GM12878 (cell line): ENCODE results near the gene CALN1. TPM values are rescaled to one million over a fixed set of nuclear protein-coding genes. Genes with fewer than 3 reads are reported as not detected.

Experiments
- ATAC-seq: fragments of 200-7000 bp; cut with Tn5 transposase; 3 replicates; pipeline ENCODE4 v1.9.1; 2020; ENCODE audit warnings: mild to moderate bottlenecking, moderate library complexity
- BruUV-seq: library from RNA; stranded (reverse); fragments of 400-500 nt; replicated peaks from 2 replicates; lab custom pipeline; 2021; lab: Mats Ljungman, UMichigan
- CTCF ChIA-PET: fragments of 300-600 bp; sonication (Branson Sonifier 250); formaldehyde crosslinking; extraction: SDS; loops from one replicate; lab custom pipeline; 2021; ENCODE audit warnings: inconsistent platforms; lab: Yijun Ruan, JAX
- POLR2A ChIA-PET: fragments of 350-600 bp; formaldehyde crosslinking; extraction: SDS; loops from one replicate; lab custom pipeline; 2021; ENCODE audit warnings: inconsistent platforms; lab: Charles Lee
- RAD21 ChIA-PET: fragments of 300-600 bp; sonication (Branson Sonifier 250); formaldehyde crosslinking; loops from one replicate; lab custom pipeline; 2023; ENCODE audit warnings: antibody characterized with exemption; ENCODE audit not compliant: unreplicated experiment; lab: Charles Lee
- SMC1A ChIA-PET: fragments of 300-600 bp; sonication (Branson Sonifier 250); formaldehyde crosslinking; loops from one replicate; lab custom pipeline; 2023; ENCODE audit not compliant: unreplicated experiment, uncharacterized antibody; lab: Charles Lee
- DNase-seq: peaks from one replicate; pipeline ENCODE4 v3.0.0-alpha.2; 2011; ENCODE audit warnings: low read depth, low spot score
- FAIRE-seq: peaks from 3 replicates; lab custom pipeline; 2011; peaks lifted over from hg19 to GRCh38; lab: Jason Lieb, UNC
- H2AFZ ChIP-seq: 2 replicates; pipeline ENCODE4 v1.6.0; 2011; ENCODE audit warnings: low read depth, low read length, control low read depth; ENCODE audit not compliant: control insufficient read depth
- H3K27ac ChIP-seq: 2 replicates; pipeline ENCODE4 v1.5.1; 2011; ENCODE audit warnings: control low read depth; ENCODE audit not compliant: control insufficient read depth, insufficient read depth
- H3K27me3 ChIP-seq, 2 experiments: replicated peaks in 1 of 2; 2 replicates each; pipeline versions ENCODE4 v1.6.0 to v1.6.1; 2011; ENCODE audit warnings: low read length in 1 of 2; ENCODE audit not compliant: control insufficient read depth in 2 of 2, insufficient read depth in 2 of 2
- H3K36me3 ChIP-seq, 2 experiments: 2 replicates each; pipeline ENCODE4 v1.5.1; 2011; ENCODE audit warnings: low read length in 1 of 2; ENCODE audit not compliant: control insufficient read depth in 2 of 2, insufficient read depth in 2 of 2
- H3K4me1 ChIP-seq: 2 replicates; pipeline ENCODE4 v1.6.1; 2011; ENCODE audit warnings: mild to moderate bottlenecking, low read length, moderate library complexity, mixed read lengths; ENCODE audit not compliant: control insufficient read depth, insufficient read depth
- H3K4me2 ChIP-seq: 2 replicates; pipeline ENCODE4 v1.6.0; 2011; ENCODE audit warnings: control low read depth; ENCODE audit not compliant: control insufficient read depth, insufficient read depth
- H3K4me3 ChIP-seq: fragments of 200-600 bp; sonication (generic); 2 replicates; pipeline ENCODE4 v1.5.1; 2016
- H3K79me2 ChIP-seq: 2 replicates; pipeline ENCODE4 v1.6.0; 2011; ENCODE audit warnings: low read length; ENCODE audit not compliant: control insufficient read depth, insufficient read depth
- H3K9ac ChIP-seq: 2 replicates; pipeline ENCODE4 v1.8.0; 2011; ENCODE audit warnings: low read length, control low read depth, mixed read lengths; ENCODE audit not compliant: control insufficient read depth, insufficient read depth
- H3K9me3 ChIP-seq: replicated peaks from 3 replicates; pipeline ENCODE4 v1.5.1; 2011; ENCODE audit warnings: mild to moderate bottlenecking, low read length; ENCODE audit not compliant: control insufficient read depth, insufficient read depth
- H4K20me1 ChIP-seq: 2 replicates; pipeline ENCODE4 v1.6.0; 2011; ENCODE audit not compliant: control insufficient read depth, insufficient read depth
- BHLHE40 ChIP-seq, 2 experiments: fragments of 450-650 bp in 1 of 2; IDR thresholded peaks; 2 replicates each; pipeline ENCODE4 v1.6.1; 2011 to 2017; ENCODE audit warnings: low read depth in 2 of 2, borderline replicate concordance in 1 of 2, improper control_type of control experiment in 1 of 2, low read length in 1 of 2, mild to moderate bottlenecking in 1 of 2
- CHD2 ChIP-seq: IDR thresholded peaks from 2 replicates; pipeline ENCODE4 v1.6.1; 2011; ENCODE audit warnings: low read depth, low read length, improper control_type of control experiment, borderline replicate concordance
- CHD4 ChIP-seq: fragments of 200-600 bp; sonication (generic); IDR thresholded peaks from 2 replicates; pipeline ENCODE4 v1.6.1; 2016; ENCODE audit warnings: mild to moderate bottlenecking
- CREM ChIP-seq: IDR thresholded peaks from 2 replicates; pipeline ENCODE4 v1.6.1; 2014; ENCODE audit warnings: antibody characterized with exemption, low read depth
- FOXM1 ChIP-seq: IDR thresholded peaks from 2 replicates; pipeline ENCODE4 v1.6.1; 2012; ENCODE audit warnings: low read depth, mild to moderate bottlenecking, inconsistent platforms, low read length, moderate library complexity
- JUND ChIP-seq: IDR thresholded peaks from 2 replicates; pipeline ENCODE4 v1.6.1; 2012; ENCODE audit warnings: low read depth, mild to moderate bottlenecking, low read length, improper control_type of control experiment, moderate library complexity
- NFIC ChIP-seq: IDR thresholded peaks from 2 replicates; pipeline ENCODE4 v1.6.1; 2012; ENCODE audit warnings: low read depth, mild to moderate bottlenecking, inconsistent platforms, low read length, moderate library complexity
- RELA ChIP-seq: fragments of 450-650 bp; IDR thresholded peaks from 2 replicates; pipeline ENCODE4 v1.8.0; 2014; ENCODE audit warnings: borderline replicate concordance; ENCODE audit not compliant: partially characterized antibody
- SREBF1 ChIP-seq: IDR thresholded peaks from 2 replicates; pipeline ENCODE4 v1.6.1; 2012; ENCODE audit warnings: mild to moderate bottlenecking, low read length
- SREBF2 ChIP-seq: IDR thresholded peaks from 2 replicates; pipeline ENCODE4 v1.6.1; 2012; ENCODE audit warnings: mild to moderate bottlenecking, low read length
- SRF ChIP-seq, 2 experiments: IDR thresholded peaks; 2 replicates each; pipeline ENCODE4 v1.6.1; 2011; ENCODE audit warnings: low read depth in 2 of 2, low read length in 2 of 2, mild to moderate bottlenecking in 1 of 2, moderate library complexity in 1 of 2
- SUZ12 ChIP-seq: fragments of 200-600 bp; sonication (generic); IDR thresholded peaks from one replicate; pipeline ENCODE4 v1.6.1; 2018; ENCODE audit warnings: antibody characterized with exemption, mild to moderate bottlenecking; ENCODE audit not compliant: unreplicated experiment
- WGBS: methylation state at CpG from one replicate; pipeline ENCODE4 v1.1.6; 2016; ENCODE audit warnings: low lambda C conversion rate; ENCODE audit not compliant: insufficient replicate concordance, insufficient coverage; ENCODE audit errors: missing lambda C conversion rate; 5-methylcytosine and 5-hydroxymethylcytosine counted together
- in situ Hi-C: fragments of 300-500 bp; cut with MboI; formaldehyde crosslinking; loops from 9 replicates; pipeline ENCODE4 v1.14.3; 2018; ENCODE audit warnings: mixed read lengths
- intact Hi-C: fragments of 100-400 bp; cut with micrococcal nuclease; formaldehyde crosslinking; loops from one replicate; pipeline ENCODE4 v1.14.2; 2022; ENCODE audit not compliant: unreplicated experiment
- polyA plus RNA-seq, 11 experiments: library from polyadenylated mRNA; depleted of rRNA in 4 of 11; unstranded in 6 of 11; stranded (reverse) in 5 of 11; fragments of >200 nt; fragmentation: Nextera tagmentation in 4 of 11; fragmentation: Illumina TruSeq in 1 of 11; extraction: Ambion mirVana in 4 of 11; extraction: Trizol in 1 of 11; gene quantifications; 1 replicate in 1 of 11; 2 replicates in 10 of 11; pipeline versions ENCODE4 v1.2.1 to v1.2.3, GENCODE V29; 2011 to 2016; ENCODE audit warnings: inconsistent platforms in 2 of 11, missing spikeins in 2 of 11, low read depth in 1 of 11
- total RNA-seq, 4 experiments: library from RNA; depleted of rRNA in 3 of 4; stranded (reverse); fragments of >200 nt in 3 of 4; fragmentation: Illumina TruSeq in 1 of 4; extraction: Trizol in 1 of 4; gene quantifications; 2 replicates each; pipeline versions ENCODE4 v1.2.1 to v1.2.3, GENCODE V29; 2013 to 2021
- TF ChIP-seq, protein P1 (sequence below): fragments of 450-650 bp; IDR thresholded peaks from 2 replicates; pipeline ENCODE4 v1.6.1; 2017; ENCODE audit warnings: mild to moderate bottlenecking, moderate library complexity
- TF ChIP-seq, protein P2 (sequence below): IDR thresholded peaks from 2 replicates; pipeline ENCODE4 v1.6.1; 2011; ENCODE audit warnings: mild to moderate bottlenecking, low read depth, low read length, moderate library complexity; ENCODE audit not compliant: insufficient replicate concordance
- TF ChIP-seq, protein P3 (sequence below): fragments of 450-650 bp; IDR thresholded peaks from 2 replicates; pipeline ENCODE4 v1.6.1; 2017; ENCODE audit warnings: mild to moderate bottlenecking, moderate library complexity

The CALN1 gene
- total and polyA plus RNA-seq, 10 of the 15 experiments (the other 5 are each of a cell fraction or from before 2014, with no cell fraction given) = 0.48 to 15.3 (median 1.6) TPM

DNA sequence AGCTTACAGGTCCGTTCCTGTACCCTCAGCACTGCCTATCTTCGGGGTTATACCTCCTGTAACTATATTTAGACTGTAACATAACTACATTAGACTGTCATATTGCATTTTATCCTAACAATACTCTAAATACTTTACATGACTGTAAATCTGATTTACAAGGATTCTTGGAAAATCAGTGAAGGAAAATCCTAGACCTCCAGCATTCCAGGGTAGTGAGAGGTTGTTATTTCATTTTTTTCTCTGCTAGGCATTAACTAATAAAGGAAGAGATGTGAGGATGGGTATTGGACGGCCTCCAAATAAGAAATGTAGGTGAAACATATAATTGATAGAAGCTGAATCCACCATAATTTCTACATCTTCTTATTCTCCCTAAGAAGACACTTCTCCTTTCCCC, 569.4 kb downstream of the CALN1 start:
- in situ Hi-C loops = no loop called here
- H3K4me2 ChIP-seq = no peak overlapping the region
- ChIA-PET RAD21 (no interaction called here), SMC1A (no interaction called here), POLR2A (no interaction called here), CTCF (no interaction called here)
- no peak overlapping the region for H3K9ac ChIP-seq
- no peaks in the 10 kb centered on the region for H3K79me2 ChIP-seq
- 4% methylated on average over 3 of the region's 3 CpGs for WGBS
- no peak overlapping the region for H3K27ac ChIP-seq
- intact Hi-C loops = no loop called here
- H3K9me3 ChIP-seq = no peaks in the 10 kb centered on the region; the same call in 2 of the 3 replicates
- no peaks in the 10 kb centered on the region for H3K27me3 ChIP-seq
- H3K4me3 ChIP-seq = no peak overlapping the region
- H4K20me1 ChIP-seq = no peaks in the 10 kb centered on the region
- no TSS peak for BruUV-seq
- no peak for DNase-seq
- H3K4me1 ChIP-seq = no peaks in the 10 kb centered on the region
- no peak for FAIRE-seq
- H2AFZ ChIP-seq = no peak overlapping the region
- no peaks in the 10 kb centered on the region for H3K36me3 ChIP-seq
- no peak for ATAC-seq
- TF ChIP-seq, protein P1, sequence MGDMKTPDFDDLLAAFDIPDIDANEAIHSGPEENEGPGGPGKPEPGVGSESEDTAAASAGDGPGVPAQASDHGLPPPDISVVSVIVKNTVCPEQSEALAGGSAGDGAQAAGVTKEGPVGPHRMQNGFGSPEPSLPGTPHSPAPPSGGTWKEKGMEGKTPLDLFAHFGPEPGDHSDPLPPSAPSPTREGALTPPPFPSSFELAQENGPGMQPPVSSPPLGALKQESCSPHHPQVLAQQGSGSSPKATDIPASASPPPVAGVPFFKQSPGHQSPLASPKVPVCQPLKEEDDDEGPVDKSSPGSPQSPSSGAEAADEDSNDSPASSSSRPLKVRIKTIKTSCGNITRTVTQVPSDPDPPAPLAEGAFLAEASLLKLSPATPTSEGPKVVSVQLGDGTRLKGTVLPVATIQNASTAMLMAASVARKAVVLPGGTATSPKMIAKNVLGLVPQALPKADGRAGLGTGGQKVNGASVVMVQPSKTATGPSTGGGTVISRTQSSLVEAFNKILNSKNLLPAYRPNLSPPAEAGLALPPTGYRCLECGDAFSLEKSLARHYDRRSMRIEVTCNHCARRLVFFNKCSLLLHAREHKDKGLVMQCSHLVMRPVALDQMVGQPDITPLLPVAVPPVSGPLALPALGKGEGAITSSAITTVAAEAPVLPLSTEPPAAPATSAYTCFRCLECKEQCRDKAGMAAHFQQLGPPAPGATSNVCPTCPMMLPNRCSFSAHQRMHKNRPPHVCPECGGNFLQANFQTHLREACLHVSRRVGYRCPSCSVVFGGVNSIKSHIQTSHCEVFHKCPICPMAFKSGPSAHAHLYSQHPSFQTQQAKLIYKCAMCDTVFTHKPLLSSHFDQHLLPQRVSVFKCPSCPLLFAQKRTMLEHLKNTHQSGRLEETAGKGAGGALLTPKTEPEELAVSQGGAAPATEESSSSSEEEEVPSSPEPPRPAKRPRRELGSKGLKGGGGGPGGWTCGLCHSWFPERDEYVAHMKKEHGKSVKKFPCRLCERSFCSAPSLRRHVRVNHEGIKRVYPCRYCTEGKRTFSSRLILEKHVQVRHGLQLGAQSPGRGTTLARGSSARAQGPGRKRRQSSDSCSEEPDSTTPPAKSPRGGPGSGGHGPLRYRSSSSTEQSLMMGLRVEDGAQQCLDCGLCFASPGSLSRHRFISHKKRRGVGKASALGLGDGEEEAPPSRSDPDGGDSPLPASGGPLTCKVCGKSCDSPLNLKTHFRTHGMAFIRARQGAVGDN = no peak
- TF ChIP-seq SUZ12 = no peak
- no peak for TF ChIP-seq CHD4
- no peak for TF ChIP-seq RELA
- no peak for TF ChIP-seq JUND
- no peak for TF ChIP-seq SRF (IDR thresholded peaks at IDR 0.05; ENCODE audit: low read depth in 2 of 2, low read length in 2 of 2)
- no peak for TF ChIP-seq CHD2
- no peak for TF ChIP-seq BHLHE40 (IDR thresholded peaks at IDR 0.05; ENCODE audit: borderline replicate concordance in 1 of 2, low read depth in 2 of 2, low read length in 1 of 2)
- TF ChIP-seq, protein P2, sequence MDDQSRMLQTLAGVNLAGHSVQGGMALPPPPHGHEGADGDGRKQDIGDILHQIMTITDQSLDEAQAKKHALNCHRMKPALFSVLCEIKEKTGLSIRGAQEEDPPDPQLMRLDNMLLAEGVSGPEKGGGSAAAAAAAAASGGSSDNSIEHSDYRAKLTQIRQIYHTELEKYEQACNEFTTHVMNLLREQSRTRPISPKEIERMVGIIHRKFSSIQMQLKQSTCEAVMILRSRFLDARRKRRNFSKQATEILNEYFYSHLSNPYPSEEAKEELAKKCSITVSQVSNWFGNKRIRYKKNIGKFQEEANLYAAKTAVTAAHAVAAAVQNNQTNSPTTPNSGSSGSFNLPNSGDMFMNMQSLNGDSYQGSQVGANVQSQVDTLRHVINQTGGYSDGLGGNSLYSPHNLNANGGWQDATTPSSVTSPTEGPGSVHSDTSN = no peak
- TF ChIP-seq, protein P3, sequence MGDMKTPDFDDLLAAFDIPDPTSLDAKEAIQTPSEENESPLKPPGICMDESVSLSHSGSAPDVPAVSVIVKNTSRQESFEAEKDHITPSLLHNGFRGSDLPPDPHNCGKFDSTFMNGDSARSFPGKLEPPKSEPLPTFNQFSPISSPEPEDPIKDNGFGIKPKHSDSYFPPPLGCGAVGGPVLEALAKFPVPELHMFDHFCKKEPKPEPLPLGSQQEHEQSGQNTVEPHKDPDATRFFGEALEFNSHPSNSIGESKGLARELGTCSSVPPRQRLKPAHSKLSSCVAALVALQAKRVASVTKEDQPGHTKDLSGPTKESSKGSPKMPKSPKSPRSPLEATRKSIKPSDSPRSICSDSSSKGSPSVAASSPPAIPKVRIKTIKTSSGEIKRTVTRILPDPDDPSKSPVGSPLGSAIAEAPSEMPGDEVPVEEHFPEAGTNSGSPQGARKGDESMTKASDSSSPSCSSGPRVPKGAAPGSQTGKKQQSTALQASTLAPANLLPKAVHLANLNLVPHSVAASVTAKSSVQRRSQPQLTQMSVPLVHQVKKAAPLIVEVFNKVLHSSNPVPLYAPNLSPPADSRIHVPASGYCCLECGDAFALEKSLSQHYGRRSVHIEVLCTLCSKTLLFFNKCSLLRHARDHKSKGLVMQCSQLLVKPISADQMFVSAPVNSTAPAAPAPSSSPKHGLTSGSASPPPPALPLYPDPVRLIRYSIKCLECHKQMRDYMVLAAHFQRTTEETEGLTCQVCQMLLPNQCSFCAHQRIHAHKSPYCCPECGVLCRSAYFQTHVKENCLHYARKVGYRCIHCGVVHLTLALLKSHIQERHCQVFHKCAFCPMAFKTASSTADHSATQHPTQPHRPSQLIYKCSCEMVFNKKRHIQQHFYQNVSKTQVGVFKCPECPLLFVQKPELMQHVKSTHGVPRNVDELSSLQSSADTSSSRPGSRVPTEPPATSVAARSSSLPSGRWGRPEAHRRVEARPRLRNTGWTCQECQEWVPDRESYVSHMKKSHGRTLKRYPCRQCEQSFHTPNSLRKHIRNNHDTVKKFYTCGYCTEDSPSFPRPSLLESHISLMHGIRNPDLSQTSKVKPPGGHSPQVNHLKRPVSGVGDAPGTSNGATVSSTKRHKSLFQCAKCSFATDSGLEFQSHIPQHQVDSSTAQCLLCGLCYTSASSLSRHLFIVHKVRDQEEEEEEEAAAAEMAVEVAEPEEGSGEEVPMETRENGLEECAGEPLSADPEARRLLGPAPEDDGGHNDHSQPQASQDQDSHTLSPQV = no peak
- no peak for TF ChIP-seq NFIC
- no peak for TF ChIP-seq FOXM1
- no peak for TF ChIP-seq SREBF1
- no peak for TF ChIP-seq SREBF2
- no peak for TF ChIP-seq CREM
